ENCODE data around the gene SST. TPM values are rescaled to one million over a fixed set of nuclear protein-coding genes. Genes with fewer than 3 reads are reported as not detected.

Gene SST
- total RNA-seq, 3 donors from 2014 or later: not detected

- no peaks in the 10 kb centered on the region for H3K4me1 ChIP-seq
- no peaks in the 10 kb centered on the region for H3K27me3 ChIP-seq
- no peaks in the 10 kb centered on the region for H3K9me3 ChIP-seq
- TF ChIP-seq CTCF (IDR thresholded peaks at IDR 0.05): no peak
- TF ChIP-seq POLR2A (IDR thresholded peaks at IDR 0.05): no peak
- no peak for TF ChIP-seq POLR2AphosphoS5 (IDR thresholded peaks at IDR 0.05)
- no peak overlapping the region for H3K4me3 ChIP-seq
- no peak for DNase-seq (ENCODE audit: low spot score in 2 of 2)
- intact Hi-C loops (cut with DNase I; ENCODE audit: low total_unique reads): no loop called here
- H3K36me3 ChIP-seq: no peaks in the 10 kb centered on the region
- no peak overlapping the region for H3K27ac ChIP-seq
Observed at GRCh38 chr3:187694801-187695200, 24.6 kb upstream of the SST start.

DNA sequence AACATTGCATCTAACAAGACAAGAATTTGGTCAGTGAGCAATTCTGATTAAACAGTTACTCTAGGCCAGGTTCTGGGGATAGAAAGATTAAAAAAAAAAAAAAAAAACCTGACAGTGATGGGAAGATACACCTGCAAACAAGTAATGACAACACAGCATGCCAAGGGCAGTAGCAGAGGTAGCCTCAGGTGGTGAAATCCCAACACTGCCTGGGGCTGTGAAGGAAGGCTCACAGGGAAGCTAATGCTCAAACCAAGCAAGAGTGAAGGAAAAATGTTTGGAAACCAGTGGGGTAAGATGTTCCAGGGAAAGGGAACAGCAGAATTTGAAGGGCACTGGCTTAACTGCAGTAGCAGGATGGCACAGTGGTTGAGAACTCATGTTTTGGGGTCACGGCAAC is 23.2 kb upstream of the SST start:
- no peak for TF ChIP-seq POLR2A (IDR thresholded peaks at IDR 0.05)
- TF ChIP-seq POLR2AphosphoS5 (IDR thresholded peaks at IDR 0.05): no peak
- TF ChIP-seq CTCF (IDR thresholded peaks at IDR 0.05): no peak
- no peaks in the 10 kb centered on the region for H3K27me3 ChIP-seq
- H3K36me3 ChIP-seq: no peaks in the 10 kb centered on the region
- no peaks in the 10 kb centered on the region for H3K4me1 ChIP-seq
- H3K27ac ChIP-seq: no peak overlapping the region
- no peak overlapping the region for H3K4me3 ChIP-seq
- H3K9me3 ChIP-seq: no peaks in the 10 kb centered on the region
- no peak for DNase-seq (ENCODE audit: low spot score in 2 of 2)
- intact Hi-C loops (cut with DNase I; ENCODE audit: low total_unique reads): no loop called here

DNA sequence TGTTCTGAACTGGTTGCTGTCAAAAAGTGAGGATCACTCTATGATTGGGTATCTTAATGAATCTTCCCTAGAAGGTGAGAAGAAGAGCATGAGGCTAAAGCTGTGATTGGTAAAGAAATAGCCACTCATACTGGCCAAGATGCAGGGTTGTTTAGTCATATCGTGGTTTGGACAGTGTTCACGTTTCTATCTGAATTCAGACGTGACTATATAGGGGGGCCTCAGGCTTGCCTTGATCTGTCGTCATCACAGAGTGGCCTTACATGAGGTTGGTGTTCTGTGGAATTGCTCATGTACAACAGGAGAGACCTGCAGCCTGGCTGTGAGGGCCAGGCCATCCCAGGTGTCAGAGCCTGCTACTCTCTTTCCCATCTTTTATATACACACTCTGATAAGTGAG is 19.8 kb upstream of the SST start:
- no peak for DNase-seq (ENCODE audit: low spot score in 2 of 2)
- Histone ChIP-seq H3K36me3 (no peaks in the 10 kb centered on the region), H3K4me1 (no peaks in the 10 kb centered on the region), H3K27me3 (no peaks in the 10 kb centered on the region), H3K4me3 (no peak overlapping the region), H3K9me3 (peaks cover 9% of the 10 kb centered on the region in 2 donors), H3K27ac (no peak overlapping the region)
- TF ChIP-seq POLR2A (IDR thresholded peaks at IDR 0.05) (no peak), CTCF (IDR thresholded peaks at IDR 0.05) (no peak), POLR2AphosphoS5 (IDR thresholded peaks at IDR 0.05) (no peak)
- intact Hi-C loops (cut with DNase I; ENCODE audit: low total_unique reads): loop anchor here (10.0 kb wide), 1 partner anchor 375 kb away; no protein-coding TSS in a partner anchor

- TF ChIP-seq CTCF (IDR thresholded peaks at IDR 0.05) (no peak), POLR2AphosphoS5 (IDR thresholded peaks at IDR 0.05) (no peak), POLR2A (IDR thresholded peaks at IDR 0.05) (no peak)
- no peak overlapping the region for H3K4me3 ChIP-seq
Observed at GRCh38 chr3:187686621-187687273, 16.6 kb upstream of the SST start.

GRCh38 chr3:187685948-187686347 is 15.8 kb upstream of the SST start:
- TF ChIP-seq POLR2AphosphoS5 (IDR thresholded peaks at IDR 0.05) (no peak), POLR2A (IDR thresholded peaks at IDR 0.05) (no peak), CTCF (IDR thresholded peaks at IDR 0.05) (no peak)
- Histone ChIP-seq H3K4me3 (no peak overlapping the region), H3K9me3 (peaks cover 9% of the 10 kb centered on the region in 2 donors), H3K36me3 (no peaks in the 10 kb centered on the region), H3K27ac (no peak overlapping the region), H3K27me3 (no peaks in the 10 kb centered on the region), H3K4me1 (no peaks in the 10 kb centered on the region)
- intact Hi-C loops (cut with DNase I; ENCODE audit: low total_unique reads): loop anchor here (10.0 kb wide), 1 partner anchor 371 kb away; no protein-coding TSS in a partner anchor
- no peak for DNase-seq (ENCODE audit: low spot score in 2 of 2)

More at GRCh38 chr3:187686621-187687273, 16.6 kb upstream of the SST start:
- intact Hi-C loops (cut with DNase I; ENCODE audit: low total_unique reads): loop anchor here (10.0 kb wide), 1 partner anchor 372 kb away; no protein-coding TSS in a partner anchor
- no peak for DNase-seq (ENCODE audit: low spot score in 2 of 2)
- peaks cover 9% of the 10 kb centered on the region in 2 donors for H3K9me3 ChIP-seq
- no peaks in the 10 kb centered on the region for H3K27me3 ChIP-seq
- H3K27ac ChIP-seq: no peak overlapping the region
- no peaks in the 10 kb centered on the region for H3K4me1 ChIP-seq
- H3K36me3 ChIP-seq: no peaks in the 10 kb centered on the region
